ENCODE data around the gene SLC24A2. TPM values are rescaled to one million over a fixed set of nuclear protein-coding genes. Genes with fewer than 3 reads are reported as not detected.

SLC24A2 gene
- total and polyA plus RNA-seq, 2 donors (not counting 3 experiments of a cell fraction or from before 2014, with no cell fraction given): not detected

DNA sequence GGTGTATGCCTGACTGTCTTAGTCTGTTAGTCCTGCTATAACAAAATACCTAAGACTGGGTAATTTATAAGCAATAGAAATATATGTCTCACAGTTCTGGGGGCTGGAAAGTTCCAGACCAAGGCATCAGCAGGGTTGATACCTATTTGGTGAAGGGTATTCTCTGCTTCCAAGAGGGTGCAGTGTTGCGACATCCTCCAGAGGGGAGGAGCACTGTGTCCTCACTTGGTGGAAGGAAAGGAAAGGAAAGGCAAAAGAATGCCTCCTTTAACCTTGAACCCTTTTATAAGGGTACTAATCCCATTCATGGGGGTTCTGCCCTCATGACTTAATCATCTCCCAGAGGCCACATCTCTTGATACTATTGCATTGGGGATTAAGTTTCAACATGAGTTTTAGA, 42.0 kb upstream of the SLC24A2 start:
- Histone ChIP-seq H3K9me3 (replicated peaks; ENCODE audit: control insufficient read depth, insufficient read depth, low read length) (no peaks in the 10 kb centered on the region), H2AFZ (ENCODE audit: low read depth, low read length) (no peak overlapping the region), H3K9me1 (replicated peaks; ENCODE audit: control insufficient read depth, extremely low read depth, insufficient read depth, low read length) (no peaks in the 10 kb centered on the region), H3K36me3 (ENCODE audit: control insufficient read depth in 2 of 2, extremely low read depth in 1 of 2, insufficient read depth in 2 of 2, low read length in 2 of 2) (no peaks in the 10 kb centered on the region), H3K9ac (replicated peaks; ENCODE audit: extremely low read depth, insufficient read depth, low read length) (no peak overlapping the region), H3K79me2 (ENCODE audit: control insufficient read depth, insufficient read depth, low read length) (no peaks in the 10 kb centered on the region), H3K27ac (ENCODE audit: insufficient read depth, low read depth, low read length) (no peak overlapping the region), H3K27me3 (ENCODE audit: control insufficient read depth in 2 of 2, insufficient read depth in 2 of 2, low read length in 2 of 2) (no peaks in the 10 kb centered on the region), H3K4me1 (ENCODE audit: control insufficient read depth, extremely low read depth, insufficient read depth, low read length) (no peaks in the 10 kb centered on the region), H3K4me3 (replicated peaks in 1 of 3; ENCODE audit: insufficient read depth in 1 of 3, low read depth in 1 of 3, low read length in 3 of 3) (no peak overlapping the region), H3K4me2 (ENCODE audit: insufficient read depth, low read length) (no peak overlapping the region), H4K20me1 (replicated peaks; ENCODE audit: control insufficient read depth, extremely low read depth, insufficient read depth, low read length) (no peaks in the 10 kb centered on the region)
- no TSS peak for BruUV-seq (replicated peaks)
- TF ChIP-seq POLR2A (IDR thresholded peaks at IDR 0.05; ENCODE audit: low read depth, low read length) (no peak), JUN (IDR thresholded peaks at IDR 0.05; ENCODE audit: borderline replicate concordance, insufficient read depth, insufficient read length, low read depth) (no peak), FOS (IDR thresholded peaks at IDR 0.05; ENCODE audit: borderline replicate concordance, insufficient read depth, low read length) (no peak), MYC (IDR thresholded peaks at IDR 0.05; ENCODE audit: low read depth, low read length) (no peak), EZH2 (IDR thresholded peaks at IDR 0.05; ENCODE audit: borderline replicate concordance, low read depth, low read length, severe bottlenecking) (no peak), GATA2 (IDR thresholded peaks at IDR 0.05; ENCODE audit: insufficient read depth, insufficient read length, low read depth, low read length) (no peak), POLR2AphosphoS5 (IDR thresholded peaks at IDR 0.05; ENCODE audit: insufficient read depth, low read depth, low read length) (no peak)
- TF ChIP-seq, protein P1, sequence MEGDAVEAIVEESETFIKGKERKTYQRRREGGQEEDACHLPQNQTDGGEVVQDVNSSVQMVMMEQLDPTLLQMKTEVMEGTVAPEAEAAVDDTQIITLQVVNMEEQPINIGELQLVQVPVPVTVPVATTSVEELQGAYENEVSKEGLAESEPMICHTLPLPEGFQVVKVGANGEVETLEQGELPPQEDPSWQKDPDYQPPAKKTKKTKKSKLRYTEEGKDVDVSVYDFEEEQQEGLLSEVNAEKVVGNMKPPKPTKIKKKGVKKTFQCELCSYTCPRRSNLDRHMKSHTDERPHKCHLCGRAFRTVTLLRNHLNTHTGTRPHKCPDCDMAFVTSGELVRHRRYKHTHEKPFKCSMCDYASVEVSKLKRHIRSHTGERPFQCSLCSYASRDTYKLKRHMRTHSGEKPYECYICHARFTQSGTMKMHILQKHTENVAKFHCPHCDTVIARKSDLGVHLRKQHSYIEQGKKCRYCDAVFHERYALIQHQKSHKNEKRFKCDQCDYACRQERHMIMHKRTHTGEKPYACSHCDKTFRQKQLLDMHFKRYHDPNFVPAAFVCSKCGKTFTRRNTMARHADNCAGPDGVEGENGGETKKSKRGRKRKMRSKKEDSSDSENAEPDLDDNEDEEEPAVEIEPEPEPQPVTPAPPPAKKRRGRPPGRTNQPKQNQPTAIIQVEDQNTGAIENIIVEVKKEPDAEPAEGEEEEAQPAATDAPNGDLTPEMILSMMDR (IDR thresholded peaks at IDR 0.05; ENCODE audit: extremely low read depth in 1 of 2, insufficient read depth in 1 of 2, low read depth in 1 of 2, low read length in 2 of 2): no peak
- TF ChIP-seq, protein P2, sequence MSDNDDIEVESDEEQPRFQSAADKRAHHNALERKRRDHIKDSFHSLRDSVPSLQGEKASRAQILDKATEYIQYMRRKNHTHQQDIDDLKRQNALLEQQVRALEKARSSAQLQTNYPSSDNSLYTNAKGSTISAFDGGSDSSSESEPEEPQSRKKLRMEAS (IDR thresholded peaks at IDR 0.05; ENCODE audit: insufficient read depth, insufficient read length): no peak
- no peak for DNase-seq (ENCODE audit: low read depth, low spot score)
- intact Hi-C loops (cut with micrococcal nuclease): no loop called here
- dilution Hi-C loops (cut with MboI; ENCODE audit: extremely low pct_ligation_motif_present, low sequenced_read_pairs): no loop called here
- CTCF ChIA-PET: no interaction called here
- FAIRE-seq: no peak
- POLR2A ChIA-PET: no interaction called here

Data from endothelial cell of umbilical vein (primary cell).